Prostate gland (tissue), 2 donors: ENCODE data around the gene UGGT1.

Source experiments
- CTCF ChIP-seq, 4 experiments: fragments of 200-600 bp in 2 of 4; fragments of 450-650 bp in 2 of 4; sonication (generic) in 2 of 4; IDR thresholded peaks; 1 replicate in 3 of 4; 2 replicates in 1 of 4; pipeline ENCODE4 v1.5.1; 2016 to 2019; ENCODE audit warnings: antibody characterized with exemption in 4 of 4, mild to moderate bottlenecking in 2 of 4, moderate library complexity in 2 of 4
- POLR2A ChIP-seq: fragments of 450-650 bp; IDR thresholded peaks from one replicate; pipeline ENCODE4 v1.6.1; 2016; ENCODE audit warnings: antibody characterized with exemption, mild to moderate bottlenecking
- POLR2AphosphoS5 ChIP-seq: sonication (generic); formaldehyde crosslinking; IDR thresholded peaks from one replicate; pipeline ENCODE4 v1.6.1; 2017; ENCODE audit warnings: antibody characterized with exemption

DNA sequence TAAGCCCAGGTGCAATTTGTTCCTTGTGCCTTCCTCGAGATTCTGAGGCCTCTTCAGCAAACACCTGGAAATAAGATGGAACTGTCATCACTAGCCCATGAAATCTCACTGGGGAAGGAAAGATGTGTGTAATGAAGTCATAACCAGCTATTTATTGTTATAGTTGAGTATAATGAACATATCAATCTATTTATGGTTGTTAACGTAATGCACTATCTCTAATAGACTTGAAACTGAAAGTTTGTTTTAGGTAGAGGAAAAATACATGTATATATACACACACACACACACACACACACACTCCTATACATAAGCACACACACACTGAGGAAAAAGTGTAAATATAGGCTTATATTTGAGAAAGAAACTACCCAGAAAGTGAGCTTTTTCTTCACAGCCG is 62.8 kb downstream of the UGGT1 start:
- TF ChIP-seq CTCF (IDR thresholded peaks at IDR 0.05) = no peak
- no peak for TF ChIP-seq POLR2A
- no peak for TF ChIP-seq POLR2AphosphoS5
